Epidermal melanocyte (primary cell): ENCODE measurements around the gene TMPRSS3.

Experiments
- DNase-seq: peaks from one replicate; pipeline ENCODE4 v3.0.0; 2011; ENCODE audit warnings: low spot score; ENCODE audit not compliant: insufficient read length

TMPRSS3 gene

DNA sequence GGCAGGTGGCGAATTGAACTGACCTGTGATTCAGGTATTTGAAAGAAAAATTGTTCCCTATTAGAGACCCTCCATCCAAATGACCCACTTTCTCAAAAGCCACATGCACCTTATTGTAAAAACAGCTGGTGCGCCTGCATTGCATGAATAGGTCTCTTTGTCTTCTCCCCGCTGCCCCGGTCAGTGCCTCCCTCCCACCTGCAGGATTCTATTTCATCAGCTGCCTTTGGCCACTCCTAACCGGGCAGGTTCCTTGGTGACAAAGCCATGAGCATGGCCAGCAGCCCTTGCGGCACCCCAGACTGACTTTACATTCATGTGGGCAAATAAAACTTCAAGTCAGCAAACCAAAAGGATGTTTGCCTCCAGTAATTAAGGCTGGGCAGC is 6.4 kb downstream of the TMPRSS3 start:
- no peak for DNase-seq

DNA sequence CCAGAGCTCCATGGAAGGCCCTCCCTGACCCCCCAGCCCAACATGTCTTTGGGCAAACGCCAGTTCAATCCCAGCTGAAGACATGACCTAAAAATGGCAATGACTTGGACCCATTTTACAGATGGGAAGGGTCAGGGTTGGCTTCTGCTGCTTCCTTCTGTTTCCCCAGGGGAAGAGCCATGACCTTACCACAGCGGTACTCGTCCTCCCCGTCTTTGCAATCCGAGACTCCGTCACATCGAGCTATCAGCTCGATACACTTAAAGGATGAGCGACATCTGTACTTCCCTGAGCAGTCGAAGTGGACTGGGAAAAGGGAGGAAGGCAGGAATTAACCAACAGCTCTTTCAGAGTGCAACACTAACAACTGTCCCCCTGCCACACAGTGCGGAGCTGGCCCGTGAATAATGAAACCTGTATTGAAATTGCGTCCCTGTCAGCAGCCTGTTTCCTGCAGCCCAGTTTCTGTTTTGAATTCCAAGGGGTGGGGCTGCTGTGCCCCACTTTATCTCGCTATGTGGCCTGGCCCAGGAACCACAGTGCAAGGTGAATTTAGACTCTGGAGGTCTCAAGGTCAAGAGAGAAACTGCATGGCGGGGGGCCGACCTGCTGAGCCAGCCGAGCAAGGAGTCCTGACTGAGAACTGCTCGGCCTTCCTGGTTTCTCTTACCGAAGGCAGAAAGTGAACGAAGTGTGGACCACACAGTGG is 7.0 kb downstream of the TMPRSS3 start:
- no peak for DNase-seq

DNA sequence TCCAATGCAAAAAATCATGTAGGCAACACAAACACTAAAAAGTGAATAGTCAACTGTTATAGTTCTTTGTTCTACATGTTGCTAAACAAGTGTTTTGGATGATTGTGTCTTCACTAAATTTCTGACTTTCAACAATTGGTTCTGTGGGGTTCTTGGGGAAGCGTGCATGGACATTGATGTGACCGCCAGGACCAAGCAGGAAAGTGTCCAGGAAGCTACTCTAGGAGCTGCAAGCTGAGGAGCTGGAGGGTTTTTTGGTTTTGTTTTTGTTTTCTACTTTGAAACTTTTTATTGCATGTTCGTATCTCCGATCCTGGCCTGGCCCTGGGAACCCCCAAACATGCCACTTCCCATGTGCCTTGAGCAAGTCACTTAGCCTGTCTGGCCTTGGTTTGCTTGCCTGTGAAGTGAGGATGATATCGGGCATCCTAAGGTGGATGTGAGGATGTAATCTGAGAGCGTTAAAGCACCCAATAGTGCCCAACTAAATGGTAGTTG is 8.0 kb downstream of the TMPRSS3 start:
- DNase-seq: no peak

DNA sequence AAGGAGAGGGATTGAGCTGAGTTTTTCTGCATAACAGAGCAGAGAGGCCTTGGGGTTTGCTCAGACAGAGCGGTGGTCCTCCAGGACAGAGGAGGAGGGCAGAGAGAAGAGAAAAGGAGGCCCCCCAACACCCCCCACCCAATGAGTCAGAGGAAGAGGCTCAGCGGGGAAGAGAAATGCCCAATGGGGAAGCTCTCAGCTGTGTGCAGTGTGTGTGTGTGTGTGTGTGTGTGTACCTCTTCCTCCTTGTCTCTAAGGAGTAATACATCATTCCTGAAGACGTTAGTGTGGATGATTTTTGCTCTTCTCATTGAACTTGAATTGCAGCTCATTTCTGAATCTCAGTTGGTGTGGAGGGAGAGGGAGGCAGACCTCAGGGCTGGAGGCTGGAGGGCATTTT is 8.7 kb downstream of the TMPRSS3 start:
- no peak for DNase-seq

DNA sequence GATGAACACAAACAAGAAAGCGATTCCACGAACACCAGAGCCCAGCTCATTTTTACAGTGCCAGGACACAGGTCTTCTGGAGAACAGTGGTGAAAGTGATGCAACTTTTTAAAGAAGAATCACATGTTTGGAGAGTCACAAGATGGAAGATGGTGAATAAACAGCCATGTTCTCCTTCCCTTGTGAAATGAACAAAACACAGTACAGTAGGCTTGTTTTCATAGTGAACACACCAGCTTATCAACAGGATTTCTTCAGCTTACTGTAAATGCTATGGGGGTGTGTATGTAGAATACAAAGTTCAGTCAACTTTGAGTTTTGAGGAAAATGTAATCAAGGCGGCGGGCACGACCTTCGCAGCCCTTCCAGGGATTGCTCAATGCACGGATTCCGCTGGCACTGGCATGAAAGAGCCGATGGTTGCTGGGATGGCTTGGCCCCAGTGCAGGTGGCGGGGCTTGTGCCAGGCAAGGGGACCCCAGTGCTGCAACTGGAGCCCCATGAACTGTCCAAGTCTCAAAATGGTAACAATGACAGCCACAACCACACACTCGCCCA is 9.7 kb downstream of the TMPRSS3 start:
- no peak for DNase-seq

DNA sequence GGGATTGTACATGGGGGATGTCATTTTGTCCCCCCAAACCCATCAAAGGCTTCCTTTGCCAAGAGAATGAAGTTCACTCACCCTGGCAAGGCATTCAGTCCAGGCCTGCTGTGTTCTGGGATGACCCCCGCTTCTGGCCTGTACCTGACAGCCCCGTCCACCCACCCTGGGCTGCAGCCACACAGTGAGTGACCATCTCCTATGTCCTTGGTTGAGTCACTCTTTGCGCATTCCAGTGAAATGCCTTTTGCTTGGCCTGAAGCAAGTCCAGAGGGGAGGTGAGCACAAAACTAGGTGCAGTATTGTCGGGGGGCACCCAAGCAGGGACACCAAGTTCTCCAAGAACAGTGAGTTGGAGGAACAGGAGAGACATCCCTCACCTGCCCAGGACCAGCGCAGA is 10.2 kb downstream of the TMPRSS3 start:
- DNase-seq: no peak

DNA sequence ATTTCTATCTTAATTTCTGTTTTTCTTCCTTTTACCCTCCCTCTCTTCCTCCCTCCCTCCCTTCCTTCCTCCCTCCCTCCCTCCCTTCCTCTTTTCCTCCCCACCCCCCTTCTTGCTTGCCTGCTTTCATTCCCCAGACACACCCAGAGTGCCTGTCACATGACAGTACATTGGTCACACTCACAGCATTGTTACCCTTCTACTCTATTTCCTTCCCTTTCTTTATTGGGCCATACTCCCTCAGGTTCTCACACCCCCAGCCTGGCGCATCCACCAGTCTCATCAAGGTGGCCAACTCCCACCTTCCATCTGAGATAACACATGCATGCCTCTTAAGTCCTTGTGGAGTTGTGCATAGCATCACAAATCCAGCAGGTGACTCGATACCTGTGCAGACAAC is 10.9 kb downstream of the TMPRSS3 start:
- DNase-seq: no peak

DNA sequence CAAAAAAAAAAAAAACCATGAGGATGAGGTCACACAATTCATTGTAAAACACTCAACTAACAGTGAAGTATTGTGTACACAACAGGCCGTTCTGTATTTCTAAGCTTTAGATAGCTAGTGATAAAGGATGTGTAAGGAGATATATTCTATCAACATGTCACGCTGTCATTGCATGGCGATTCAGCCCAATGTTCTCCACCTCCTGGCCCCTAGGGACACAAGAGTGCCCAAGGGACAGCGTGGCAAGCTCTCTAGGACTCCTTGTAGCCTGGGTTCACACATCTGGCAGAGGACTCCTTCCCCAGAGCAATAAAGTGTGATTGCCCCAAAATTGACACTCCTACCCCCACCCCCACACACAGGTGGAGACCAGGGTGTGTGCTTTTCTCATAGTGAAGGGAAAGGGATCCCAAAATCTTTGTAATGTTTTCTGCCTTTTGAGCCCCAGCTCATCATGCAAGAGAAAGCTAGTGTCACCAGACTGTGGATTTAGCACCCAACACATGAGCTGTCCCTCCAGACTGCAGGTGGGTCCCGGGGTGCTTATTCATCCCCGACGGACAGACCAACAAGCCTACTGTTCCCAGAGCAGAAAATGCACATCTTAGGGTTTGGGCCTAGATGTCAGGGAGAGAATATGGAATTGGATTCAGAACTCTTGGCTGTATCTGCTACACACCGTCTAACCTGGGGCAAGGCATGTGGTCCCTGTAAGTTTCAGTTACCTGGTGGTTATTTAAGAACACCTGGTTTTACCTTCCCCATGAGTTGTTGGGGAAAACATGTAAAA is 11.5 kb downstream of the TMPRSS3 start:
- no peak for DNase-seq

DNA sequence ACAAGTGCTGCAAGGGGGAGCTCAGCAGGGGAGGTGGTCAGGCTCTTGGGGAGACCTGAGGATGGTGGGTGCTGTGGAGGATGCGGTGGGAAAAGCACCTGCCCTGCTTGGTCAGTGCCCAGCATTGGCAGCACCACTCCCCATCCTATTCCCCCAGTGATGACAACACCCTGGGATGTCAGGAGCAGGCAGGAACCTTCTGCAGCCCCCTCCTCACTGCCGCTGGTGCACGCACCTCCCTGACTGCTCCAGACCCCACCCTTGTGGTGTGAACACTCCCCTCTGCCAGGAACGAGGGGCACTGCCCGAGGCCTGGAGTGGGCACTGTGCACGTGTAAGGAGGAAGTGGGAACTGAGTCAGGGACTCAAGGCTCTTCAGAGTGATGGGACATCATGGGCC is 12.5 kb downstream of the TMPRSS3 start:
- no peak for DNase-seq

DNA sequence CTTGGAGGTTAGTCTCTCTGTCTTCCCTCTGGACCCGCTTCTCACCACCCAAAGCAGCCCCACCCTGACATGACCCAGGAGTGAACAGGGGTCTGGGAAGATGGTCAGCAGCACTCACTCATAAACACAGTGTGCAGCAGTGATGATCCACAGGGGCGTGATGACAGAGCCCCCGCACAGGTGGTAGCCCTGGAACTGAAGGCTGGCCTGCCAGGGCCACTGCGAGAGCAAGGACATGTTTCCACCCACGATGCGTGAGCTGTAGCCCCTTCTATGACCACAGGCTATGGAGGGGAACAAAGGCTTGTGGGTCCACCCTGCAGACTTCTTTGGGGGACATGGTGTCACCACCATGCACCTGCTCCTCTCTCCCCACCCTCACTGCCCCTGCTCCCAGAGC is 12.9 kb downstream of the TMPRSS3 start:
- DNase-seq: no peak

DNA sequence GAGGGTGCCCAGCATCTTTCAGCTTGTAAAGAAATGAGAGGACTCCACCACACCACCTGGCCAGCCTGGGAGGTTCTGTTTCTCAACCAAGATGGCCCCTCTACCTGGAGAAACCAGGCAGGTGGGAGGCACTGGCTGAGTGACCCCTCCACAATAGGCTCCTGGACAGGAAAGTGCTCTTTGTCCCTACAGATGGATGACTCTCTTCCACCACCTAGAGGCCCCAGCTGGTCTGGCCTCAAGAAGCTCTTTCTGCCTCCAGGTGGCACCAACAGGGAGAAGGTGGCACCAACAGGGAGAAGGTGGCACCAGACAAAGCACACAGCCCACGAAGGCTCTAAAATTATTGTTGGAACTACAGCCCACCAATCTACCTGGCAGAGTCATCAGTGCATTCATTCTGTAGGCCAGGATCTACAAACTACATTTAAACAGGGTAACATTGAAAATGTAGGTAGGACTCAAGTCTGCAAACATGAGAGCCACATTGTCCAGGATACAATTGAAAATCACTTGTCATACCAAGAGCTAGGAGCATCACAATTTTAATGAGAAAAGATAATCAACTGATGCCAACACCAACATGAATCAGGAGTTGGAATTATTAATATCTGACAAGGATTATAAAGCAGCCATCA is 14.4 kb downstream of the TMPRSS3 start:
- DNase-seq: no peak

DNA sequence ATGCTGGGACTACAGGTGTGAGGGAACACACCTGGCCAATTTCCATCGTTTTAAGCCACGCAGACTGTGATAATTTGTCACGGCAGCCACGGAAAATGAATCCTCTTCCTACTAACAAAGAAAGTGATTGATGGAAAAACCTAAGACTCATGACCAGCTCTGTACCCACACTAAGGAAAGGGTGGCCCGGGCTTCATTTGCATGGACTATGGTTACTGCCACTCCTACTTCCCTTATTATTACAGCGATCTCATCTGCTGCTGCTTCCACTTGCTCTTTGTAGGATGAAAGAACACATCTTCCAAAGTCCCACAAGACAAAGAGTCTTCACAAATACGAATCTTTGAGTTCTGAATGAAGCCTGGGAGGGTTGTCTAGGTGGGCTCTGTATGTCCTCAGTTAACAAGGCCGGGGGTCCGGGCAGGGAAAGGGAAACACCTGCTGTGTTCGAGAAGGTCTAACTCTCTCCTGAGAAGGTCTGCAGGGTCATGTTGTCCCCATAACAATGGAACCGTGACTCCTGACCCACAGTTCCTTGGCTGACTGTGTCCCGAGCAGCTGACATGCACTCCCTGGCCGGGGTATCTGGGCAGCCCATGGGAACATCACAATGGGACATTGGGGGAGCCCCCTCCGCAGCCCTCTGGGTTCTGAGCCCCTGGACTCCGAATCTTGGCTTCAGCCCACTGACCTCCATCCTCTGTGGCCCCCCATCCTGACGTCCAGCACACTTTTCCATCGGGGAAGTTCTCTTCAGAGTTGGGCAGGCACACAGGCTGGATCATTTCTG is 16.2 kb downstream of the TMPRSS3 start:
- DNase-seq: no peak

DNA sequence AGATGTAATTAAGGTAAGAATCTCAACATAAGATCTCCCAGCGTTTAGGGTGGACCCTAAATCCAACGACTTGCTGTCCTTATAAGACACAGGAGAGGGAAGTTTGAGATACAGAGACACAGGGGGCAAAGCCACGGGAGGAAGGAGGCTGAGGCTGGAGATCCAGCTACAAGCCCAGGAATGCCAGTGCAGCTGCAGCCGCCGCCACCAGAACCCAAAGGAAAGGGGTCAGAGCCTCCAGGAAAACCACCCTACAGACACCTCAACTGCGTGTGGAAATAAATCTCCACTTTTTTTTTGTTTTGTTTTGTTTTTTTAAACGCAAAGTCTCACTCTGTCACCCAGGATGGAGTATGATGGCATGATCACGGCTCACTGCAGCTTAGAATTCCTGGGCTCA is 17.4 kb downstream of the TMPRSS3 start:
- no peak for DNase-seq

DNA sequence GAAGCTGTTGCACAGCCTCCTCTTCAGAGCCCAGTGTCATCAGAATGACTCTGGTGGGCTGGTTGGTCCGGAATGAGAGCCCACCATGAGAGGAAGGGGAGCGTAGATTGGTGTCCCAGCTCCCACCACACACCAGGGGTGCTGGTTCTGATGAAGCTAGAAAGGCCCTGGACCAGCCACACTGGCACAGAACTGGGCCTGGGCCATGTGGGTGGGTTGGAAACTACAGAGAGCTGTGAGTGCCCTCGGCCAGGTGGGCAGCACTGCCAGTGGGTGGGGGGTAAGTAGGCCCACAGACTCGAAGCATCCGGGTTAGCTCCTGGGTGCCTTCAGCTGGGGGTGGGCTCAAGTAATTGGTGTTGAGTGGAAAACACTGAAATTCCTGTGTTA is 17.9 kb downstream of the TMPRSS3 start:
- DNase-seq: no peak

DNA sequence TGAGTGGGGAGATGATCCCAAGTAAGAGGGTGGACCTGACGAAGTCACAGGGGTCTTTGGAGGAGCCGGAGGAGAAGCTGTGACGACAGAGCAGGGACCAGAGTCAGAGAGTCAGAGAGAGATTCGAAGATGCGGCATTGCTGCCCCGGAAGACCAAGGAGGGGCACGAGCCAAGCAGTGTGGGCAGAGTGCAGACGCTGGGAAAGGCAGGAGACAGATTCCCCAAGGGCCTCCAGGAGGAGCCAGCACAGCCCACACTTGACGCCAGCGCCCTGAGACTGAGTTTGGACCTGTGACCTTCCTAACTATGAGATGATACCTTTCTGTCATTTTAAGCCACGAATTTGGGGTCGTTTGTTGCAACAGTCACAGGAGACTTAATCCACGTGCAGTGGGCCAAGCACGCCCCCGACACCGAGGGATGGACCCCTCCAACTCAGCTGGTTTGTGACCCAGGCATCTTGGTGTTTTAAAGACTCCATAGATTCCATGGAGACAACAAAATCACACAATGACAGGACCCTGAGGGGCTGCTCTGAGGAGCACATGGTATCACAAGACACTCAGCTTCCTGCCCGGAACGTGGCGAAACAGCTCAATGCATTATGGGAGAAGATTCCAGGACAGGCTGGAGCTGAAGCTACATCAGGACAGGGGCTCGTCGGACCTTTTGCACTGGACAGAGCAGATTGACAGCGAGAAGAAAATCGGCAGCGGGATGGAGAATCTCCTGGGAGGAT is 18.5 kb downstream of the TMPRSS3 start:
- no peak for DNase-seq

DNA sequence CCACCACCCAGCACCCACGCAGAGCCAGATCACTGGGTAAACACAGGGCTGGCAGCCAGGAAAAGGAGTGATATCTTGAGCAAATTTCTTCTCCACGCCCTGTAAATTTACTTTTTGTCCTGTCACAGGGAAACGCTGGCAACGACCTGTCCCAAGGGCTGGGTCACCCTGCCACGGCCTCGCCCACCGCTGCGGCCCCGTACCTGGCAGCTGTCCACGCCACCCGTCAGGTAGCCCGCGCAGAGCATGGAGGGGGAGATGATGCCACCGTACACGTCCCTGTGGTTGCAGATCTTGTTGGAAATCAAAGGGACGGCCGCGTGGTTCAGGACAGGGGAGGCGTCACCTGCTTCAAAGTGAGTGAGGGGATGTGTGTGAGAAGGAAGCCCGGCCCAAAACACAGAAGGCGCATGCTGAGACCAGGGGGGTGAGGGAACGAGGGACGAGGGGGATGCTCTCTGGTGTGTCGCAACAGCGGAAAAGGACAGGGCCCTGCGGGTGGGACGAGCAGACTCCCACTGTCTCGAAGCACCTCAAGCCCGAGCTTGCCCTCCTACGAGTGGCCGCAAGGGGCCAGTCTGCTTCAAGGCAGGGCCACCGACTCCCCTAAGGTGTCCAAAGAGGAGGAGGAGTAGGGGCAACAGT is 19.4 kb downstream of the TMPRSS3 start:
- DNase-seq: no peak

DNA sequence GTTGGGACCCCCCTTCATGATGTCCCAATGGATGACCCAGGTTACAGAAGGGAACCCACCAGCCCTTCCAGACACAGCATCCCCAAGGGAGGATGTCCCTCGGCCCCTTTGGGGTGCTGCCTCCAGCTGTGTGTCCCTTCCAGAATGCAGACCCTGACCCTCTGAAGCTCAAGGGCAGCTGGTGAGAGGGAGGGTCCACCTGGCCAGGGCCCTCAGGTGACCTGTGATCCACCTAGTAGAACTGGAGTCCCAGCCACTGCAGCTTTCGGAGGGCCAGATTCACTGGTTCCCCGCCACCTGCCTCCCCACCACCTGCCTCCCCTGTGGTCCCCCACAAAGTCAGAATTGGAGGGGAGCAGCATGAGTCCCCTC is 19.9 kb downstream of the TMPRSS3 start:
- DNase-seq: no peak

DNA sequence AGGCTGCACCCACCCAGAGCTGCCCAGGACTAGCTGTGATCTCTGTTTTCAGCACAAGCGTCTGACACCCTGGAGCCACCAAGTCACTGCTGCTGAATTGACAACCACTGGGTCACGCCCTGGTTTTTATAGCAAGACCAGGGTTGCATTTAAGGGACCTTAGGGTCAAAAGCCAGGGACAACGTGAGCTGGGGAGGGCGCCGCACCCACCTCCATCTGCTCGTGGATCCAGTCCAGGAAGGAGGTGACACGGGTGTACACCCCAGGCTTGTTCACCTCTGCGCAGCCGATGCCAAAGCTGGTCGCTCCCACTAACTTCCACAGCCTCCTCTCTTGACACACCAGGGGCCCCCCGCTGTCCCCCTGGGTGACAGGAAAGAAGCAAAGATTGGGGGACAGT is 20.3 kb downstream of the TMPRSS3 start:
- DNase-seq: no peak

DNA sequence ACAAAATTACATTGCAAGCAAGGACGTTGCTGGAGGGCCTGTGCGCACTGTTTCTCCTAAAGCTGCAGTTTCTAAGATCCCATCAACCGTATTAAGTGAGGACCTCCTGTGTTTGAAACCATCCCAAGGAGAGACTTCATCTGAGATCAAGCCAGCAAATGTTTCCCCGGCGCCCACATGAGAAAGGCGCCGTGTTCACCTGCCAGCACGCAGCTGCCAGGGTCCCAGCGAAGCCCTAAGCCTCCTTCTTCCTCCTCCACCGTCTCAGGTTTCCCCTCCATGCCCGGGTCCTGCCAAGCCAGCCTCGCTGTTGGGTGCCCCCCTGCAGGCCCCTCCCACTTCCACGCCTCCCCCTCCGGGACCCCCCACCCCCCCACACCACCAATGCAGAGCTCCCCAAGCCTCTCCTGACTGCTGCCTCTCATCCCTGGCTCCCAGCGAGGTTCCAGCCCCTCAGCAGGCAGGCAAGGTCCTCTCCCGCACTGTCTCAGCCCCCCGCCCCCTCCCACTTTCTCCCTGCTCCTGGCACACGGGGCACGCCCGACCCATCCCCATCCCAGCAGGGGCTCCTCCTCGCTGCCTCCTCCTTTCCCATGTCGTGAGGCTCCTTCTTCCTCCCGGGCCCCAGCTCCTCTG is 20.9 kb downstream of the TMPRSS3 start:
- DNase-seq: no peak

DNA sequence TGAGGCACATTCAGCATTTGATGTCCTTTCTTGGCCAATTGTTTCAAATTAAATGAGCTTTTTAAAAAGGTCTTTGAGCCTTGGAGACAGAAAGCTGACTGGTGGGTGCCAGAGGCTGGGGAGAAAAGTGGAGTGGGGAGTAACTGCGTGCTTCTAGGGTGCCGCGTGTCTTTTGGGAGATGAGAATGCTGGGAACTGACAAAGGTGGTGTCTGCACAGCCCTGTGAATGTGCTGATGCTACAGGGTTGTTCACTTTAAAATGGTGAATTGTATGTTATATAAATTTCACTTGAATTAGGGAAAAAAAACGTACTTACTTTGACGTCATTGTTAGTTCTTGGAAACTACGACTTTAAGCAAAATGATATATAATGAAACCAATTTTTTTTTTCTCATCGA is 21.4 kb downstream of the TMPRSS3 start:
- no peak for DNase-seq
